Iris pigment epithelial cell (primary cell): ENCODE data around the gene IPO5.
A peak's percentile ranks its signal among the peaks of the same experiment; 100 is the strongest.

Source experiments
- DNase-seq: peaks from one replicate; pipeline ENCODE4 v3.0.0-alpha.2; 2011; ENCODE audit warnings: low read depth

IPO5 gene

DNA sequence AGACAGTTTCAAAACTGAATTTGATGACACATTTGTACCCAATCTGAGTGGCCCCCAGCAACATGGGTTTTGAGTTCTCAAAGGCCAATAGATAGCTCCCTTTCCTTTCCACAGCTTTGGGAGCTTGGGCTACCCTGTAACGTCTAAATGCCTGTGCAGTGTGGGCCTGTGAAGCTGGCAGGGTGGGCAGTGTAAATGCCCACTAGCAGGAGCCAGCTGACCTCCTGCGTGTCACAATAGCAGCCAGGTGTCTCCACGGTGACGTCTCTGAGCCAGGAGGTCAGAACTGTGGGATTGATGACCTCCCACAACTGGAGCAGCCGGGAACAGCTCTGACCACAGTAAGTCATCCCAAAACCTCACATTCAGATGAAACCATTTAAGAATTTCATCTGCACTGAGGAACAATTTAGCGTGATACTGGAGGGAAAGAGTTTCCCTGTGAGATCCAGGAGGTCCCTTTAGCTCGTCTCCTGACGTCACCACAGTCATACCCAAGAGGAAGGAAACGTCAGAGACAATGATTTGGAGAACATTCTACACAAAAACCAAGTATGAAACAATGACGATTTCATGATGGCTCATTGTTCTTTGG is at the start of gene IPO5:
TSS of gene IPO5 (plus strand) at position 300 of the 595 bp plus-strand sequence. CDS start 23,022 bp downstream, outside the sequence.
- DNase-seq = peak; percentile 31

DNA sequence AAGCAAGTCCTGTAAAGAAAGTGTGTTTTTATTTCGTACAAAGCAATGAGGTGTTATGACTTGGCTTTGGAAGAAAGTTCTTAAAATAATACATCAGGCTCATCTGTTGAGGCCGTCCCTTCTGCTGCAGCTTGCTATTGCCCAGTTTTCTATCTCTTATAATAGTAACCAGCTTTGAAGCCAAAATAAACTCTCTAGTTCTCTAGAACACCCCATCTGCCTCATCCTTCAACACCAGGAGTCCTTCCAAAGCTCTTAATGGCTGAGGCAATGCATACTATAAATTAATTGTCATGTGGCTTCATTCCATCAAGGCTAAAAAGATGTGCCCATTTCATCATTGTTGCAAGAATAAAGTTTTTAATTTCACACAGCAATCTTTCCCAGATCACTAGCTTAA is 49.4 kb upstream of the IPO5 start:
- DNase-seq = no peak

DNA sequence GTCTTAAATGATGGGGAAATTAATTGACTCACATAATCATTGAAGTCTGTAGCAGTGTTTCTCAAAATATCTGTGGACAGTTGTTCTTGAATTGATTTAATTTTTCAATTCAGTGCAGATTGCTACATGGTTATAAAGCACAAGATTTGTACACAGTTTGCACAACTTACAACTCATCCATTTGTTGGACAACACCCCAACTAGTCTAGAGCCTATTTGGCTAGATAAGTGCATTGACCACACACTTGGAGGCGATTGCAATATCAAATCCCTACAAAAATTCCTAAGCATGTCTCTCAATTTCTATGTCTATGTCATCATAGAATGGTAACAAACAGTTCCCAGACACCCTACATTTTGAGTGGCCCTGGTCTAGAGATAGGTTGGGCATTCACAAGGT is 48.0 kb upstream of the IPO5 start:
- no peak for DNase-seq

DNA sequence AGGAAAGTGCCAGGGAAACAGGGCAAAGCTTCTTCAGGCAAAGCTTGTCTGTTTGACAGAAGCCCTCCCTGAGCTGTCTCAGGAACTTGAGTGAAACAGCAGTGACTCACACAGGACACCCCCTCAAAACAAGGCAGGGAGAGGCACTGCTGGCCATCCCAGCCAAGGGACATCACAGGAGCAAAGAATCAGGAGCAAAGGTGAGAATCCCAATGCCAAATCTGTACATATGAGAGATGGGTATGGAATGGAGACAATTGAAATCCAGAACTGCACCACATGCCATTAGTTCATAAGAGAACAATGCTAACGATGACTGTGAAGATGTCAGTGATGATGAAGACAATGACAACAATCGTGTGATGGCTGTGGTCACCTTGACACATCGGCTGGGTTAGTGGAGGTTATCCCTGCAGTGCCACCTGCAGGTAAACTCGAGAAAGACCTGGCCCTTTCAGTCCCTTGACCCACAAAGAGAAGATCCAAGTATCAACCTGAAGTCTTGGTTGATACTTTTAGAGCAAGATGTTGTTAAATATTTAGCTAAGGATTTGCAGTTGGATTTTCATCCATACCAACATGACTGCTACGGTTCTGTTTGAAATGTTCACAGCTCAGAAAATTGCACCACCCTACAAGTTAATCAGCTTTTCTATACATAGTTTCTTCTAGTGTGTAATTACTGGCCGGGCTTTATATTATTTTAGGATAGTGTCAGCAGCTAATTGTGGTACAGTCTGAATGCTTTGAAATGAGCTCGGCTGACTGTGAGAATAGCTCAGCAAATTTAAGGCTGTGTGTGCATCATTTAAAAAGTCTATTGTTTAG is 42.0 kb upstream of the IPO5 start:
- peak; percentile 19 for DNase-seq

DNA sequence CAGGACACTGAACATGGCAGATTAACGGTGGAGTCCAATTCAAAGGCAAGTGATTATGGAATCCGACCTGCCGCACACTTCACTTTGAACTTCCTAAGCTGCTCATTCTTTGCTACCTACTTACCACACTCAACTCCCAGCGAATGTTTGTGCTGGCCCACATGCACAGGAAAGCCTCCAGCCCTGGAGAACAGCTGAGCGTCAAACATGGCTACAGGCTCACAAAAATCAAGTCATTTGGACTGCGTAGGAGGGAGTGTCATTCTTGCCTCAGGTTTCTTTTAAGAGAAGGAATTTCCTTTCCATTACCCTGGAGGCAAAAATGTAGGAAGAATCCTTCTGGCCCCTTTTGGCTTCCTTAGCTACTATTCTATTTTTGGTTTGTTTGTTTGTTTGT is 41.3 kb upstream of the IPO5 start:
- DNase-seq = no peak

DNA sequence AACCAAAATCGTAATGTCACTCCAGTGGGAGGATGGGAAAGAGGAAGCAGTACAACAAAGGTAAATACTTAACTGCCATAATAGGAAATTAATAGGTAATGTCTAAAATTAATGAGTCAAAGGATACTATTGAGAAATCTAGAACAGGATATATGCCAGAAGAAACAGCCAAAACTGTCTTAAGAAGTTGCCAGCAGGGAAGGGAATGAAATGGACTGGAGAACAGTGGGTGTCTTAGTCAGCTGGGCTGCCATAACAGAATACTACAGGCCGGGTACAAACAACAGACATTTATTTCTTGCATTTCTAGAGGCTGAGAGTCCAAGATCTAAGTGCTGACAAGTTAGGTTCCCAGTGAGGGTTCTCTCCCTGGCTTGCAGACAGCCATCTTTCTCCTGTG is 40.3 kb upstream of the IPO5 start:
- no peak for DNase-seq

DNA sequence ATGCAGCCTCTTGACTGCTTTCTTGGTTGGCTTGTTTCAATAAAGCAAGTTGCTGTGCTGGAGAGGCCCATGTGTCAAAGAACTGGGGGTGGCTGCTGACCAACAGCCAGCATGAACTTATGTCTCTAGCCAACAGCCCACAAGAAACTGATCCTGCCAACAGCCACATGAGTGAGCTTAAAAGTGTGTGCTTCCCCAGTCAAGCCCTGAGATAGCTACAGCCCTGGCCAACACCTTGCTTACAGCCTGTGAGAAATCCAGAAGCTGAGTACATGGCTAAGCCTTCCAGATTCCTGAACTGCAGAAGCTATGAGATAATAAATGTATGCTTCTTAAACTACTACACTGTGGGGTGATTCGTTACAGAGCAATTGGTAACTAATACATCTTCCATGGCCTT is 38.9 kb upstream of the IPO5 start:
- peak; percentile 90 for DNase-seq

DNA sequence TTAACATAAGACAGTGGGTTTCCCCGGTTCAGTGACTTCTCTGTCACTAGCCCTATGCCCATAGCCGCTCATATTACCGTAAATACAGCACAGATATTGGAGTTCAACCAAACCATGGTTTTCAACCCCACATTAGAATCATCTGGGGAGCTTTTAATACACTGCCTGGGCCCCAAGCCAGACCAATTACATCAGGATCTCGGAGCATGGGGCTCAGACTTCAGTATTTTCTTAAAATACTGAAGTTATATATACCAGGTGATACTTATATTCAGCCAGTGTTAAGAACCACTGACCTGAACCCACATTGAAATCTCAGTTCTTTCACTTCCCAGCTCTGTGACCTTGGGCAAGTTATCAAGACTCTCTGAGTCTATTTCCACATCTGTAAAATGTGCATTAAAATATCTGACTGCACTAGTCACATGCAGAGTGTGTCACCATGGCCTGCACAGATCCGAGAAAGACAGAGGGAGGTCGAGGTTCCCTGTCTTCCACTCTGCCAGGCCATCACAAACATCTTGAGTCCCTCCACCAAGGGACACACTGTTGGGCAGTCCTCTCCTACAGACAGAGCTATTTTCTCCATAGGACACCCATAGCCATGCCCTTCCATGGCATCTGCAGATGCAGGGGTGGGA is 32.2 kb upstream of the IPO5 start:
- peak; percentile 38 for DNase-seq

DNA sequence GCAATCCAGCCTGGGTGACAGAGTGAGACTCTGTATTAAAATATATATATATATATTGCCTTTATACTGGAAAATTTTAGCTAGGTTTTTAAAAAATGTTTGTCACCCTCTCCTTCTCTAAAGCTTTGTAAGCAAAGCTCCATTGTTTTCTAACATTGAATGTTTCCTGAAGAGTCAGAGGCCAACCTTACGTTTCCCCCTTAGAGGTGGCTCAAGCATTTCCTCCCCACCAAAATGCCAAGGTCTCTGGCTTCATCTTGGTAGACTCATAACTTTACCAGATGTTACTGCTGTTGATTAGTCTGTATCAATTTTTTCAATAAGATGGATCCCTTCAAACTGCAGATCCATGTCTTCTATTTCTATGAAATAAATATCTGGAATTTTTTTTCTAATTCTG is 25.2 kb upstream of the IPO5 start:
- no peak for DNase-seq

DNA sequence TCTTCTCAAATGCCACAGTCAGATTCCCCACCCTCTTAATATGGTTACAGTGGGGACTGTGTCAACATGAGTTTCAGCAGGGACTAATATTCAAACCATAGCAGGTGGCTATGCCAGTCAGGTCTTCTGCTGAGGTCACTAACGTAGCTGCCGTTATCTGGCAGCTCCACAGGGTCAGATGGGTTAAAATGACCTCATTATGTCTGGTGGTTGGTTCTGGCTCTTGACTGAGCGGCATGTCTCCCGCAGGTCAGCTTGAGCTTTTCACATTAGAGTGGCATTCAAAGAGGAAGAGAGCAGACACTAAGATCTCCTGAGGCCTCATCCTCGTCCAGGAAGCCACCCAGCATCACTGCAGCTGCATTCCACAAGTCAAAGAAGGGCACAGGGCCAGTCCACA is 21.4 kb upstream of the IPO5 start:
- no peak for DNase-seq

DNA sequence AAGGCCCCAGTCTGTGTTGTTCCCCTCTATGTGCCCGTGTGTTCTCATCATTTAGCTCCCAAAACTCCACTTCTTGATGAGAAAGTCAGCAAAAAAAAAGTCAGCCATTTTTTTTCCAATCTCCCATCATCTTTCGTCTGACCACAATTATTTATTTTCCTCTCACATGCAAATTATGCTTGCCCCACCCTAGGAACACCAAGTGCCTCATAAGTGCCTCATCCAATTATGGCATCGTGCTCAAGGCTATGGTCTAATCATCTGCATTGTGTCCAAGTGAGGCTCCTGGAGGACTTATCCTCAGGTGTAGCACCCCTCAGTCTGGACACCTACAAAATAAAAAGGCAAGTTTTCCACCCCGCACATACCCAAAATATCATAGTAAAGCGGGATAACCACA is 20.8 kb upstream of the IPO5 start:
- no peak for DNase-seq

DNA sequence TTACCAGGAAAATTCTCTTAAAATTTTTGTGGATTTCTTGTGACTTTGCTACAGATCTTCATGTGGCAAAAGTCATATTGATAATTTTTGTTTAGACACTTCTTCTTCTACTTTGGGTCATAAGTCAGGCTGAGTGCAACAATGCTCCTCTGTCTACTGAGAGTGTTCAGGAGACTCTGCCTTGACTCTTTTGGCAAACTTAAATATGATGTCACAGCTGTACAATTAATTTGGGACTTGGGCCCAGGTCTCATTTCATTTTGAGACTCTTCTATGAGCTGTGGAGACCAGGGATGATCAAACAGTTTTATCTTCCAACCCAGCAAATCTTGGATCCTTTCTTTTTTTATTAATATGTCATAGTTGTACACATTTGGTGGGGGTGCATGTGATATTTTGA is 19.7 kb upstream of the IPO5 start:
- DNase-seq = no peak

DNA sequence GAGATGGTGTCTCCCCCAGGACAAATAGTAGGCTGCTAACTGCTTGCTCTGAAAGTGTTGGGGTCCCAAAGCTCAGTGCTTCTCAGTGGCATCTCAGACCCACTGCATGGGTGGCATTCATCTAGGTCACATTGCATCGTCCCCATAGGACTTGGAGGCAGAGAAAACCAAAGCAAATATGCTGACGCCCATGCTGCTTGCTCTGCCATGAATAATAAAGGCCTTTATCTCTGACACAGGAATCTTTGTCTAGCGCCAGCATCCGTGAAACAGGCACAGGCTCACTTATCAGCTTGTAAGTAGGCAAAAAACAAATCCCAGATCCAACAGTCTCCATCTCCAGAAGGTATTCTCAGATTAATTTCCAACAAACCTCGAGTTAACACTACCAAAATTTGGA is 18.9 kb upstream of the IPO5 start:
- no peak for DNase-seq

DNA sequence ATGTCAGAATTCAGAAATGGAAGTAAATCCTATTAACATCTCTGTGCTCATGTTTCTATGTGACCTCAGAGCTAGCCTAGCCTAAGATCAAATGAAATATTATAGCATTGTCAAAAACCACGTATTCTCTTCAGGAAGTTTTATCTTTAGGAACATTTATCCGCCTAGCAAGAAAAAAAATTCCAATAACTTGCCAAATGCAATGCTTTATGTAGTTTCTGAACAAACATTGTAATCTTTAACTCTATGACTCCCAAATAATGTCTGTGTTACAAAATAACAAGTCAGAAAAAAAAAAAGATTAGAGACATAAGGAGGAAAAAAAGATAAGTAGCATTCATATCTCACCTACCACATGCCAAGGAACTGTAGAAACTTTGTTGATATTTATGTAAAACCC is 18.4 kb upstream of the IPO5 start:
- DNase-seq = no peak

DNA sequence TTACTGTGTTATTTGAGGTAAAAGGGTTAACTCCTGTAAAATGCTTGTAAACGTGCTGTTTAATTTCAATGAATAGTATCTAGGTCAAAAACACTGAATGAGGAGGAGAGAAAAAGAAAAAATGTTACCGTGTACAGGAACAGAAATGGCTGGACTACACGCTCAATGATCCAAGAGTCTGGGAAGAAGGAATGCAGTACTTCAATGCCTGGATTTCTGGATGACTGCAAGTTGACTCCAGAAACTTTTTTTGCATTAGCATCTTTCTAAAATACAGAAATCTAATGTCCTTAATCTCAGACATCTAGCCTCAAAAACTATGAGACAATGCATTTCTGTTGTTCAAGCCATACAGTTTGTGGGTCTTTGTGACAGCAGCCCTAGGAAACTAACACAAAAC is 17.4 kb upstream of the IPO5 start:
- no peak for DNase-seq

DNA sequence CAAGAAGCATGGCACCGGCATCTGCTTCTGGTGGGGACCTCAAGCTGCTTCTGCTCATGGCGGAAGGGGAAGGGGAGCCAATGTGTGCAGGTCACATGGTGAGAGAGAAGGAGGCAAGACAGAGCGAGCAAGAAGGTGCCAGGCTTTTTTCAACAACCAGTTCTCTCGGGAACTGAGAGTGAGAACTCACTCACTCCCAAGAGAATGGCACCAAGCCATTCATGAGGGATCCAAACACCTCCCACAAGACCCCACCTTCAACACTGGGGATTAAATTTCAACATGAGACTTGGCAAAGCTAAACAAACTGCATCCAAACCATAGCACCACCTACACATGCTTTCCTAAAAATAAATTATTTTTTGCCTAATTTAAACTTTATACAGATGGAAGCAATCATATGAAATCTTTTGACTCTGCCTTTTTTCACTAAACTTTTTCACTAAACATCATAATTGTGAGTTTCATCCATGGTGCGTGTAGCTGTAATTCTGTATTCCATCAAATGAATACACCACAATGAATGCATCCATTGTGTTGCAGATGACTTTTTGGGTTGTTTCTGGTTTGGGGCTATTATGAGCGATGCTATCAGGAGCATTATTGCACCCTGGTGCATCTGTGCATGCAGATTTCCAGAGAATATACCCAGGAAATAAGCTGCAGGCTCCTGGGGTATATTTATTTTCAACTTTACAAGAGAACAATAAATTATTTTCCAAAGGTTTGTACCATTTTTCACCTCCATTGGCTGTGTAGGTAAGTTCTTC is 14.6 kb upstream of the IPO5 start:
- DNase-seq = no peak

DNA sequence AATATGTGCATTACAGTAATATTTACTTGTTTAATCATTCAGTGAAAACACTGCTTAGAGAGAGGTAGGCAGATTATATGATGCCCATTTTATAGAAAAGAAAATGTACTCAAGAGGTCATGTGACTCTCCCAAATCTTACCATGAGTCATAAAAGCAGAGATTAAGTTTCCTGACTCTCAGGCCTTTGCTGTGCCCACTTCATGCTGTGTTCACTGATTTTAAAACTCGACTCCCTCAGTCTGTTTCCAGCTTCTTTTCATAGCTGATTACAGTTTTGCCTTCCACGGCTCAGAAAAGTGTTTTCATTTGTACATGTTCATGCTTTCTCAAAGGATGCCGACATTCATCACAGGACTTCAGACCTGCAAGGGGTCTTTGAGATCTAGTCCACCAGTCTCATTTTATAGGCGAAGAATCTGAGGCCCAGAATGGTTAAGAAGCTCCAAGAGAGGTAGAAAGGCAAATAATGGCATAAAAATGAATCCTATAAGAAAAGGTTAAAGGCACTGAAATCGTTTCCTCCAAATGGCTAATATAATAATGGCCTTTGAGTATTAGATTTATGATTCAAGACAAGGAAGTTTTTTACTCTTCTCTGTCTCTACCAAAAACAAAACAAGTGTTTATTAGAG is 9.0 kb upstream of the IPO5 start:
- peak; percentile 65 for DNase-seq

DNA sequence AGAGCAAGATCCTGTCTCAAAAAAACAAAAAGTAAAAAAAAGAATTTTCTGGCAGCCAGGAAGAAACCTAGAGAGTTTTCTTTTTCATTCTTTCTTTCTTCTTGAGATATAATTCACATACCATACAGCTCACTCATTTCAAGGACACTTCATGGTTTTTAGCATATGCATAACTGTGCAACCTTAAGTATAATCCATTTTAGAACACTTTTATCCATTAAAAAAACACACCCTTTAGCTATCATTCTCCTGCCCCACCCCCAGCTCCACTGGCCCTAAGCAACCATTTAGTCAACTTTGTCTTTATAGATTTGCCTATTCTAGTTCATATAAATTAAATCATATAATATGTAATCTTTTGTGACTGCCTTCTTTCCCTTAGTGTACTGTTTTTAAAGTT is 8.1 kb upstream of the IPO5 start:
- peak; percentile 72 for DNase-seq

DNA sequence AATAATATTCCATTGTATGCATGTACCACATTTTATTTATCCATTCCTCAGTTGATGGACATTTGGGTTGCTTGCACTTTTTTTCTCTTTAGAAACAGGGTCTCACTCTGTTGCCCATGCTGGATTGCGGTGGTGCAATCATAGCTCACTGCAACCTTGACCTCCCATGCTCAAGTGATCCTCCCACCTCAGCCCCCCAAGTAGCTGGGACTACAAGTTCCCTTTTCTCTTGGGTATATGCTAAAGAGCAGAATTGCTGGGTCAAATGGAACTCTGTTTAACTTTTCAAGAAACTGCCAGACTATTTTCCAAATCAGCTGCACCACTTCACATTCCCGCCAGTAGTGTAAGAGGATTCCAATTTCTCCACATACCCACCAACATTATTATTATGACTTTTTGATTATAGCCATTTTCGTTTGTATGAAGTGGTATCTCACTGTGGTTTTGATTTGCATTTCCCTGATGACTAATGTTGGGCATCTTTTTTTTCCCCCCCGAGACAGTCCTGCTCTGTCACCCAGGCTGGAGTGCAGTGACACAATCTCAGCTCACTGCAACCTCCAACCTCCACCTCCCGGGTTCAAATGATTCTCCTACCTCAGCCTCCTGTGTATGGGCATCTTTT is 7.6 kb upstream of the IPO5 start:
- peak; percentile 19 for DNase-seq

DNA sequence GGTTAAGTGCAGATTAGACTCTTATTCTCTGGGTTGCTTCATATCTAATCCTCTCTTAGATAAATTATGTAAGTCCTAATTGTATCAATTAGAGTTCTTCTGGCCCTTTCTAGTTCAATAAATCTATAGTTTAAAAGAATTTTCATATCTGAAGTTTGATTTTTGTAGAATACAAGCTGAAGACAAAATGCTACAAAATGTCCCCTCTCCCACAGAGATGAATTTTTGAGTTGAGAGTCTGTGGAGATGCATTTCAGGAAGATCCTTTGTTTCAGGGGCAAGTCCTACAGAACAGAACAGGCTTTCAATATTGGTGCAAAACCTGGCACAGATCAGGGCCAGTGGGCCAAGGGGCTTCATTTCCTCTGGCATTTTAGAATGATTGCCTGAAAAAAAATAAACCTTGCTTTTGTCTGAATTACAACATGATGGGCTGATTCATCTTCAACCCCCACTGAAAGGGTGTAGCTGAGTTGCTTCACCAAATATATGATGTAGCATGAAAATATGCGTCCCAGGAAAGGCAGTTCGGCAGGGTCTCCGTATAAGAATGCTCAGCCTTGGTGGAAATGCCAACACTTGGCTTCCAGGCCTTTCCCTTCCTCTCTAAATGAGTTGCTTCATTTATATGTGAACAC is 6.4 kb upstream of the IPO5 start:
- DNase-seq = peak; percentile 95

DNA sequence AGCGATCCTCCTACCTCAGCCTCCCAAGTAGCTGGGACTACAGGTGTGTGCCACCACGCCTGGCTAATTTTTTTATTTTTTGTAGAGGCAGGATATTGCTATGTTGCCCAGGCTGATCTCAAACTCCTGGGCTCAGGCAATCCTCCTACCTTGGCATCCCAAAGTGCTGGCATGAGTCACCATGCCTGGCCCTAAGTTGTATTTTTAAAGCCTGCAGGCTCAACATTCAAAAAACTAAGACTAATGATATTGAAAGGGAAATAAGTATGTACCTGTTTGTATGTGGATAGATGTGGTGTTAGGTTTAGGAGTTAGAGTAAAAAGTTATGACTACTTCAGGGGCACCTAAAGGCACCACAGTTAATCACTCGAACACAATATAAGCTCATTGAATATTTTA is 5.4 kb upstream of the IPO5 start:
- DNase-seq = no peak
